Right lobe of liver (tissue), 4 donors: ENCODE measurements around the gene NPY1R.

ENCODE experiments used
- POLR2A ChIP-seq: fragments of 450-650 bp; IDR thresholded peaks from one replicate; pipeline ENCODE4 v1.6.1; 2017; ENCODE audit warnings: antibody characterized with exemption, mild to moderate bottlenecking
- TF ChIP-seq, protein P1 (sequence below), 4 donors: fragments of 200-600 bp in 3 of 4; fragments of 450-650 bp in 1 of 4; IDR thresholded peaks; one replicate each; pipeline versions ENCODE4 v1.5.1 to v1.8.0; 2016 to 2022; ENCODE audit warnings: antibody characterized with exemption in 4 of 4, mild to moderate bottlenecking in 2 of 4
- donor health status: DM: no; HTN: no; CAD: no.
- donor health status: DM: no; HTN: no; CAD: no.
- donor health status: DM: no; HTN: yes; CAD: no.

DNA sequence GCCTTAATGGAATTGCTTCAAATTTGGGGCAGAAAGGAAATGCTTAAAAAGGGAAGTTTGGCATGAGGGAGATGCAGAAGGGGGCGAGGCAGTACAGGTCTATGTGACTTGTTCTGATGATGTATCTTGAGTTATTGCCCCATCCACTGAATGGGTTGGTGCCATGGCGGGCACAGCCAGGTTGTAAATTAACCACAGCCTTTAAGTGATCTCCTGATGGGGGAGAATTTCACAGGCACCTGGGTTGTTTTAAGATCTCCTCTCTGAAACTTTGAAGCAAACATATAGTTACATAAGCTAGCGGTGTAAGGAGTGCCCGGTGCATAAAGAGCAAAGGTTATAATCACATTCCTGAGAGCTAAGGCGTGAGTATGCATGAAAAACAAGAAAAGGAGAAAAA, 48.3 kb upstream of the NPY1R start:
- no peak for TF ChIP-seq POLR2A
- TF ChIP-seq, protein P1, sequence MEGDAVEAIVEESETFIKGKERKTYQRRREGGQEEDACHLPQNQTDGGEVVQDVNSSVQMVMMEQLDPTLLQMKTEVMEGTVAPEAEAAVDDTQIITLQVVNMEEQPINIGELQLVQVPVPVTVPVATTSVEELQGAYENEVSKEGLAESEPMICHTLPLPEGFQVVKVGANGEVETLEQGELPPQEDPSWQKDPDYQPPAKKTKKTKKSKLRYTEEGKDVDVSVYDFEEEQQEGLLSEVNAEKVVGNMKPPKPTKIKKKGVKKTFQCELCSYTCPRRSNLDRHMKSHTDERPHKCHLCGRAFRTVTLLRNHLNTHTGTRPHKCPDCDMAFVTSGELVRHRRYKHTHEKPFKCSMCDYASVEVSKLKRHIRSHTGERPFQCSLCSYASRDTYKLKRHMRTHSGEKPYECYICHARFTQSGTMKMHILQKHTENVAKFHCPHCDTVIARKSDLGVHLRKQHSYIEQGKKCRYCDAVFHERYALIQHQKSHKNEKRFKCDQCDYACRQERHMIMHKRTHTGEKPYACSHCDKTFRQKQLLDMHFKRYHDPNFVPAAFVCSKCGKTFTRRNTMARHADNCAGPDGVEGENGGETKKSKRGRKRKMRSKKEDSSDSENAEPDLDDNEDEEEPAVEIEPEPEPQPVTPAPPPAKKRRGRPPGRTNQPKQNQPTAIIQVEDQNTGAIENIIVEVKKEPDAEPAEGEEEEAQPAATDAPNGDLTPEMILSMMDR (IDR thresholded peaks at IDR 0.05), result no peak
